GM18505 (cell line): ENCODE data around the gene NFIB.
A peak's percentile ranks its signal among the peaks of the same experiment; 100 is the strongest.

Experiments used
- ATAC-seq: cut with Tn5 transposase; IDR thresholded peaks from one replicate; pipeline ENCODE4 v1.9.1; 2021; ENCODE audit not compliant: unreplicated experiment
- POLR2A ChIP-seq: IDR thresholded peaks from 4 replicates; pipeline ENCODE4 v1.6.1; 2011; ENCODE audit warnings: borderline replicate concordance; ENCODE audit not compliant: insufficient read depth, insufficient read length; ENCODE audit errors: extremely low read depth

Gene NFIB

GRCh38 chr9:14185016-14185415 lies 128.9 kb downstream of the NFIB start:
- TF ChIP-seq POLR2A, result no peak
- no peak for ATAC-seq

GRCh38 chr9:14183001-14183400 lies 130.9 kb downstream of the NFIB start:
- no peak for ATAC-seq
- TF ChIP-seq POLR2A, result no peak

- ATAC-seq, result no peak
- no peak for TF ChIP-seq POLR2A
Measured at GRCh38 chr9:14180960-14181537, 132.9 kb downstream of the NFIB start.

- TF ChIP-seq POLR2A, result no peak
- ATAC-seq, result no peak
Measured at GRCh38 chr9:14180093-14180959, 133.6 kb downstream of the NFIB start.

- no peak for ATAC-seq
- TF ChIP-seq POLR2A, result no peak
Measured at GRCh38 chr9:14179449-14179848, 134.5 kb downstream of the NFIB start.

GRCh38 chr9:14175778-14176177 lies 138.2 kb downstream of the NFIB start:
- no peak for TF ChIP-seq POLR2A
- ATAC-seq, result no peak

- ATAC-seq, result no peak
- no peak for TF ChIP-seq POLR2A
Measured at GRCh38 chr9:14173713-14174112, 140.2 kb downstream of the NFIB start.

GRCh38 chr9:14170973-14171596 lies 142.9 kb downstream of the NFIB start:
- peak; percentile 75 for ATAC-seq
- TF ChIP-seq POLR2A, result no peak

- ATAC-seq, result no peak
- TF ChIP-seq POLR2A, result no peak
Measured at GRCh38 chr9:14170392-14170931, 143.5 kb downstream of the NFIB start.

- no peak for ATAC-seq
- no peak for TF ChIP-seq POLR2A
Measured at GRCh38 chr9:14168381-14168780, 145.6 kb downstream of the NFIB start.

GRCh38 chr9:14165376-14166035 lies 148.4 kb downstream of the NFIB start:
- no peak for ATAC-seq

GRCh38 chr9:14164908-14165307 lies 149.0 kb downstream of the NFIB start:
- no peak for ATAC-seq
- TF ChIP-seq POLR2A, result no peak

More at GRCh38 chr9:14165376-14166035, 148.4 kb downstream of the NFIB start:
- no peak for TF ChIP-seq POLR2A

GRCh38 chr9:14159440-14160216 lies 154.3 kb downstream of the NFIB start:
- TF ChIP-seq POLR2A, result no peak
- ATAC-seq, result no peak

GRCh38 chr9:14158916-14159315 lies 155.0 kb downstream of the NFIB start:
- TF ChIP-seq POLR2A, result no peak
- no peak for ATAC-seq
